Measurements from ENCODE around the gene SYNJ1.
A peak's percentile ranks its signal among the peaks of the same experiment; 100 is the strongest.
"Not testable (repeated sequence)": the region's sequence is repeated elsewhere in the genome, so short reads cannot be mapped to it uniquely, and the experiment has no call there.

The SYNJ1 gene

DNA sequence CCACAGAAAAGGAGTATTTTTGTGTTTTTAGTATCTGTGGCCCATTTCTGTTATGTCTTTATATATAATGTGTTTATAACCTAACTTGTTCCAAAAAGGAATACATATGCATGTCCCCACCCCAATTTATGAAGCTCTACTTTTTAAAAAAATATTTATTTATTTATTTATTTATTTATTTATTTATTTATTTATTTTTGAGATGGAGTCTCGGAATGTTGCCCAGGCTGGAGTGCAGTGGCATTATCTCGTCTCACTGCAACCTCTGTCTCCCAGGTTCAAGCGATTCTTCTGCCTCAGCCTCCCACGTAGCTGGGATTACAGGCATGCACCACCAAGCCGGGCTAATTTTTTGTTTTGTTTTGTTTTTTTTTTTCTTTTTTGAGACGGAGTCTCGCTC, 32.3 kb downstream of the SYNJ1 start:
- DNase-seq (ENCODE audit: low spot score) = not testable (repeated sequence)

- DNase-seq (ENCODE audit: low spot score) = no peak
Observed at GRCh38 chr21:32693581-32693980, 34.2 kb downstream of the SYNJ1 start.

DNA sequence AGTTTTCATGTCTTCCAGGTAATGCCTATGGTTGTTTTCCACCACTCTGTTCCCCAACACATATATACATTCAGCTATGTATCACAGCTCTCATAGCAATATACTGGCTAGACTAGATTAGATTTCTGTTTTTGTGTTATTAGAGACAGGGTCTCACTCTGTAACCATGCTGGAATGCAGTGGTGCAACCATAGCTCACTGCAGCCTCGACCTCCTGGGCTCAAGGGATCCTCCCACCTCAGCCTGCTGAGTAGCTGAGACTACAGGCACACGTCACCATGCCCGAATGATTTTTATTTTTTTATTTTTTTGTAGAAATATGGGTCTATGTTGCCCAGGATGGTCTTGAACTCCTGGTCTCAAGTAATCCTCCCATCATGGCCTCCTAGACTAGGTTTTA, 37.7 kb downstream of the SYNJ1 start:
- DNase-seq (ENCODE audit: low spot score) = no peak

DNA sequence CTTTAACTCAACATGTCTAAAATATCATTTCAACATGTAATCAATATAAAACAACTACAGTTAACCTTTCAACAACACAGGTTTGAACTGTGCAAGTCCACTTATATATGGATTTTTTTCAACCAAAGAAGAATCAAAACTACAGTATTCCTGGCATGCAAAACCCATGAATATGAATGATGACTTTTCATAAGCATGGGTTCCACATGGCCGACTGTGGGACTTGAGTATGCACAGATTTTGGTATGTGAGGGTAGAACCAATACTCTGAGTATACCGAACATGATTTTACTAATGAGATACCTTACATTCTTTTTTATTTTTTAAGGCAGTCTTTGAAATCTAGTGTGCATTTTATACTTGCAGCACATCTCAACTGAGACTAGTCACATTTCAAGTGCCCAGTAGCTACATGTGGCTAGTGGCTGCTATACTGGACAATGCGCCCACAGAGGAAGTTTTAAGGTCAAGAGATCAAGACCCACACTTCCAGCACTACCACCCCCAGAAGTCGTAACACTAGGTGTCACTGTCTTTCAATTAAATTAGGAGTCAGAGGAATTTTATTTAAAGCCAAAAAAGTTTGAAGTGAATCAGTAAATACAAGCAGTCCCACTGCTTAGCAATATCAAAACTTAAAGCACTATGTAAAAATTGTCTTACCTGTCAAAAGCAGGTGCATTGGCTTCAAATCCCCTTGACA, 40.0 kb downstream of the SYNJ1 start:
- no peak for DNase-seq (ENCODE audit: low spot score)

GRCh38 chr21:32682696-32683474, 44.9 kb downstream of the SYNJ1 start:
- no peak for DNase-seq (ENCODE audit: low spot score)

GRCh38 chr21:32674731-32675130, 53.1 kb downstream of the SYNJ1 start:
- no peak for DNase-seq (ENCODE audit: low spot score)

- no peak for DNase-seq (ENCODE audit: low spot score)
Observed at GRCh38 chr21:32674038-32674437, 53.8 kb downstream of the SYNJ1 start.

DNA sequence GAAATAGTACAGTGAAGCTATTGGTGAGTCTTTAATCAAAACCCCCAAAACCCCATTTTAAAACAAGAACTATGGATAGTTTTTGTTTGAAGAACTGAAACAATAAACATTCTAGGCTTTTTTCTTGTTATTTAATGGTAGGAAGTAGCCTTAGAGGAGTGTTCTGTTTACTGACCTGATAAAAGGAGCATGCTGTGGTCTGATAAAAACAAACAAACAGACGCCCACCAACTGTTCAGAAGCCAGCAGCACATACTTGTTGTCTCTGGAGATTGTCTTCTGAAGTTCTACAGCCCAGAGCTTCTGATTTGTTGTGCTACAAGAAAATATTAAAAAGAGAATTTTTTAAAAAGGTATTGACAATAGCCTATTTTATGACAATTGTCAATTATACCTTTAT, 61.6 kb downstream of the SYNJ1 start:
- no peak for DNase-seq (ENCODE audit: low spot score)

- DNase-seq (ENCODE audit: low spot score) = not testable (repeated sequence)
Observed at GRCh38 chr21:32664095-32664494, 63.7 kb downstream of the SYNJ1 start.

GRCh38 chr21:32661981-32662380, 65.8 kb downstream of the SYNJ1 start:
- not testable (repeated sequence) for DNase-seq (ENCODE audit: low spot score)

GRCh38 chr21:32661026-32661782, 66.6 kb downstream of the SYNJ1 start:
- not testable (repeated sequence) for DNase-seq (ENCODE audit: low spot score)

GRCh38 chr21:32658524-32658923, 69.3 kb downstream of the SYNJ1 start:
- no peak for DNase-seq (ENCODE audit: low spot score)

DNA sequence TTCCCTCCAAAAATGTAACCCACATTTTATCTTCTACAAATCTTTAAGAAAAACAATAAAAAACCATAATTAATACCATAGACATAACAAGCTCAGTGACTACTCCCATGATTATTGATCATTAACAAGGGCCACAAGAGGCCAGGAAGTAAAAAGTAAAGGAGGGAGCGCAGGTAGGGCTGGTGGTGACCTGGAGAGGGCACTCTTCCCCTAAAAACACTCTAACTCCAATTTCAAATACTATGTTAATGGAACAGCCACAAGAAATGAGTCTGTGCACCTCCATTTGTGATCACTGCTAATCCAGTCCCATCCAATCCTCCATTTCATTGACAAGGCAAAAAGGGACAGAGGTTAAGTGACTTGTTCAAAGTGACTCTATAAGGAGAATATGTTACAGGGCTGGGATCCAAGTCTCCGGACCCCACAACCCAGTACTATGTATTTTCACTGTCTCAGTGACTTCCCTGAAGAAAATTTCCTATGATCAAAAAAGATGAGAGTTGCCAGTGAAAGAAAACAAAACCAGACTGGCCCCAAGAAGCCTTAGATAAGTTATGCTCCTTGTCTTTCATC, 74.4 kb downstream of the SYNJ1 start:
- peak; percentile 27 for DNase-seq (ENCODE audit: low spot score)

- no peak for DNase-seq (ENCODE audit: low spot score)
Observed at GRCh38 chr21:32648165-32648564, 79.6 kb downstream of the SYNJ1 start.

DNA sequence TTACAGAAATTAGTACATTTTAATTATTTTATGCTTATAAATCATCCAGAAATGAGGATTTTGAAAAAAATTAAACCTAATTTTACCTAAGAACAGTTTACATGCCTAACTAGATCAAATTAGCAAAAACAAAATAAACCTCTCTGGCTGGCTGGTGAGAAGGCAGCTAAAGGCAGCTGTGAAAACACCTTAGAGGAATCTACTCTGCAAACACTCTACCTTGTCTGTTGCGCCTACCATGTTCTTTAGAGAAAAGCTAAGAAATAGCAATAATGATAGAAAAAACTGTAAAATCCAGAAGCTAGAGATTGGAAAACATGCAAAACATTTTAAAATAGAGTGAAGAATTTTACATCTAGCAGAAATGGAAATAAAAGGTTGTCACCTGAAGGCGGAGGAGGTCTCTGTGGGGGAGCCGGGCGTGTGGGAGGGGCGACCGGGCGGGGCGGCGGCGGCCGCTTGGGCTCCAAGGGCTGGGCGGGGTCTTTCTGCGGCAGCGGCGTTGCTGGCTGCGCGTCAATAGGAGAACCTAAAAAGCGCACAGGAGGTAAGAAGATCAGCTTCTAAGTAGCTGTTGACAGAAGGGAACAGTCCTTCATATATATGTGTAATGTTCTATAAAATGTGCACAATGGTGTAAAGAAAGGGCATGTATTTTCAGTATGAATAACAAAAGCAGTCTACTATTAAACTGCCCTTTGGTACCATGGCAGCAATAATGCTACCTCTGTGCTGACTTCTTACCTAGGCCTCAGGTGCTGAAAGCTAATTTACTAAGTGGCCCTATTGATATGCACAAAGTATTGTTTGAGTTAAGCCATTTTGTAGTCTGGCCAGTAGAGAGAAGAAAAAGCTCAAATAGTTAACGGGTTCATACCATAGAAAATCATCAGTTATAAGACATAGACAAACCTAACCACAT, 82.3 kb downstream of the SYNJ1 start:
- no peak for DNase-seq (ENCODE audit: low spot score)

DNA sequence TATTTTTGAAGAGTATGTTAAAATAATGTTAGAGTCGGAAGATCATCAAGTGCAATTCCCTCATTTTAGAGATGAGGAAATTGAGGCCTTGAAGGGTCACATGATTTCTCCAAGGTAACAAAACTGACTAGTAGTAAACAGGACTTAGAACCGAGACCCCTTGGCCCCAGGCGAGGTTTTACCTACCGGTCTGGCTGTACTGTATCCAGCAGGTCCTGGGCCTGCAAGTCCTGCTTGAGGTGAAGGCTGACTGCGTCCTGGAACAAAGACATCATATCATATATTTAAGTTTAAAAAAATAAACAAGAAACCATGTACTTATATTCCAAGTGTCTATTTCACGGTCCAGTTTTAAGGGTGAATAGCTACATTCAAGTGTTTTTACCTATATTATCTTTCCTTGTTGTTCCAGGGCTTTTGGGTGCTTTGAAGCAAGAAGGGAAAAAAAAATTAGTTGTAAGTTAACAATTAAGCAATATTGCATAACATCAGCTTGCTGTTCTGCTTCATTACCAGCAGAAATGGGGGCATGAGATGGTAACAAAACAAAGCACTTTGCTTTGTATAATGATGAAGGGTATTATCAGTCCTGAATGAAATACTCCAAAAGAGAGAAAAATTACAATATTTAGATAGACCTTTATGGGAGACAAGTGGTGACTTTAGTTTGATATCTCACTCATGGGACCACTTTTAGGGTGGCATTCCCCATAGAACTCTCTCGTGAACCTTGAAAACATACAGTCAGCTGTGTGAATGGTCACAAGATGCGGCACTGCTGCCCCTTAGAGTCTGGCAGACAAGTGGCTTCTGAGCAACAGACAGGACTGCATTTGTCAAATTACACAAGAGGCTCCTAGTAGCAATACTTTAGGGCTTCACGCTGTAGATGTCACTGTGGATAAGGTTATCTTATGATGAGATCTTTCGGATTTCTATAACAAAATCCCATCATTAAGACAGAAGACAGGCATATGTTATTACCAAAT, 85.8 kb downstream of the SYNJ1 start:
- no peak for DNase-seq (ENCODE audit: low spot score)

DNA sequence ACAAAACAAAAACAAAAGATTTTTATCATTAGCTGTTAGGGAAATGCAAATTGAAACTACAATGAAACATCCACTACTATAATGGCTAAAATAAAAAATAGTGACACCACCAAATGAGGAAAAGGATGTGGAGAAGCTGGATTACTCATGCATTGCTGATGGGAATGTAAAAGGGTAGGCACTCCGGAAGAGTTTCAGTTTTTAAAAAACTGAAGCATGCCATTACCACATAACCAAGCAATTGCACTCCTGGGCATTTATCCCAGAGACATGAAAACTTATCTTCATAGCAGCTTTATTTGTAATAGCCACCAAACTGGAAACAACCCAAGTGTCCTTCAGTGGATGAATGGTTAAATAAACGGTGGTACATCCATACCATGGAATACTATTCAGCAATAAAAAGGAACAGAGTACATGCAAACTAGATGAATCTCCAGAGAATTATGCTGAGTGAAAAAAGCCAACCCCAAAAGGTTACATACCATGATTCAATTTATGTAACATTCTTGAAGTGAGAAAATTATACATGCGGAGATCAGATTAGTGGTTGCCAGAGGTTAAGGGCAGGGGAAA, 101.1 kb downstream of the SYNJ1 start:
- no peak for DNase-seq (ENCODE audit: low spot score)

DNA sequence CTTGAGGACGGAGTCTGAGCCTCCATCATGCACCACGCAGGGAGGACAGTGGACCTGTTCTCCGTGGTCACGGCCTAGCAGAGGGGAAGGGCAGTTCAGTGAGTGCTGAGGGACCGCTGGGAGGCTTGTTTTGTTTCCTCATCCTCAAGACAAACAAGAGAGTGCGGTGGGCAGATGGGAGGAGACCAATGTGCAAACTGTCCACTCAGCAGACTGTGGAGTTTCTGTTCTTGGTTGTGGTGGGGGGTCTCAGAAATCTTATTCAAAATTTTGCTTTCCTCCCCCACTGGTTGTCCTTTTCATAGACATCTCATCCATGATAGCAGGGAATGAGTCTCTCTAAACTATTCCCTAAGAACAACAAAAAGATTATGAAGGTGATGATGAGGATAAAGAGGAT, 109.6 kb downstream of the SYNJ1 start:
- not testable (repeated sequence) for DNase-seq (ENCODE audit: low spot score)

DNA sequence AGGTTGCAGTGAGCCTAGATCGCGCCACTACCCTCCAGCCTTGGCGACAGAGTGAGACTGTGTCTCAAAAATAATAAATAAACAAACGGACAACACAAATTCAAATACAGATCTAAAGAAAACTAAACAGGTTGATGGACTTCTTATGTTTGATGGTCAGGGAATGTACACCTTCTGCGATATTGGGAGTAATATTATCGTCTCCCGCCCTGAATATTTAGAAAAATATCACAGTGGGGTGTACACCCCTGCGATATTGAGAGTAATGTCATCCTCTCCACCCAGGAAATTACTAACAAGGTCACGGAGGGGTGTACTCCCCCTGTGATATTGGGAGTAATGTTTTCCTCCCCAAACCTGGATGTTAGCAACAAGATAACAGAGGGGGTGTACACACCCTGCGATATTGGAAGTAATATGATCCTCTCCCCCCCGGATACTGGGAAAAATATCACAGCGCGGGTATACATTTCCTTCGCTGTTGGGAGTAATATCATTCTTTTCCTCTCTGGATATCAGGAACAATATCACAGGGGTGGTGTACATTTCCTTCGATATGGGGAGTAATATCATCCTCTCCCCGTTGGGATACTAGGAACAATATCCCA, 114.3 kb downstream of the SYNJ1 start:
- DNase-seq (ENCODE audit: low spot score) = no peak

Measured in activated CD4-positive, alpha-beta T cell treated with anti-CD3 and anti-CD28 coated beads, Interleukin-2, Interleukin-4, amounts not matched to agents 100 ng/mL and 50 ng/mL, durations not matched to agents 16 hours and 8 hours (primary cell).